Activated naive CD4-positive, alpha-beta T cell treated with anti-CD3 and anti-CD28 coated beads, Interleukin-2, amount 50 U/mL, for 24 hours (primary cell): ENCODE measurements around the gene PROM2.

Source experiments
- H3K27ac Mint-ChIP-seq: one replicate; pipeline ENCODE4 v1.8.0; 2021; ENCODE audit warnings: mild to moderate bottlenecking, mixed read lengths
- H3K27me3 Mint-ChIP-seq: one replicate; pipeline ENCODE4 v1.8.0; 2021; ENCODE audit warnings: mixed read lengths
- H3K36me3 Mint-ChIP-seq: one replicate; pipeline ENCODE4 v1.8.0; 2021; ENCODE audit warnings: mixed read lengths
- H3K4me1 Mint-ChIP-seq: one replicate; pipeline ENCODE4 v1.8.0; 2021; ENCODE audit warnings: mixed read lengths
- H3K4me3 Mint-ChIP-seq: one replicate; pipeline ENCODE4 v1.8.0; 2021; ENCODE audit warnings: mild to moderate bottlenecking, mixed read lengths
- H3K9me3 Mint-ChIP-seq: one replicate; pipeline ENCODE4 v1.8.0; 2021; ENCODE audit warnings: mixed read lengths

Gene PROM2

DNA sequence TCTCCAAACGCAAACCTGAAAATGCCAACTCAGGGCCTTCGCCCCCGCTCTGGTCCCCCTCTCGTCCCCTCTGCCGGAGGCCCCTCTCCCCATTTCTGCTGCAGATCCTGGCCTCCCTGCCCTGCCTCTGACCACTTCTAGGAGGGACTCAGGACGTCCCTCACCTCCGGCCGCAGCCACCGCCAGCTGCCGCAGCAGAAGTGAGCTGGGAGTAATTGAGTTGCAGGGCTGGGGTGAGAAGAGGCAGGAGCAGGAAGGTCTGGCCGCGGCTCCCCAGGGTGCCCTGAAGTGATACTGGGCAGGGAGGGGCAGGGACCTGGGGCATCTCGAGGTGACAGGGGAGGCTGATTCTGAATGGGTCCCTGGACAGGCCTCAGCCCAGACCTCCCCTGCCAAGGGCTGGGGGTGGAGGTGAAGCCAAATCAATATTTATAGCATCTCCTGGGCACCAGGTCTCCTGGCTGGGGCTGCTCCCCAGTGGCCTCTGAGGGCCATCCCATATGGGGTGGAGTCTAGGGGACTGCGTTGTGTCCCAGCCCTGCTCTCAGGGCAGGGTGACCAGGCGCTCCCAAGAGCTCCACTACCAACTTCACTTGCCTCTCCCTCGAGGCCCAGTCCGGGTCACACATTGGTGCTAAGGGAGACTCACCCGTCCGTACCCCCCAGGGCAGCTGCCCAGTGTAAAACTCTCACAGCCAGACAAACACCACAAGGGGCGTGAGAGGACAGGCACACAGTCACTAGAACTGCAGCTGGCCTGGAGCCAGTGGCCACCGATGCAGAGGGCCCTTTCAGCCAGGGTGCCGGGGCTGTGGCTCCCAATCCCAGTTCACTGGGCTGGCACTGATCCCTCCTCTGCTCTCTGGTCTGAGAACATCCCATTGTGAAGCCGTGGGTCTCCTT, 55.9 kb downstream of the PROM2 start:
- Mint-ChIP-seq H3K9me3 (no peaks in the 10 kb centered on the region), H3K4me3 (no peak overlapping the region), H3K36me3 (no peaks in the 10 kb centered on the region), H3K27me3 (no peaks in the 10 kb centered on the region), H3K4me1 (no peaks in the 10 kb centered on the region), H3K27ac (no peak overlapping the region)

DNA sequence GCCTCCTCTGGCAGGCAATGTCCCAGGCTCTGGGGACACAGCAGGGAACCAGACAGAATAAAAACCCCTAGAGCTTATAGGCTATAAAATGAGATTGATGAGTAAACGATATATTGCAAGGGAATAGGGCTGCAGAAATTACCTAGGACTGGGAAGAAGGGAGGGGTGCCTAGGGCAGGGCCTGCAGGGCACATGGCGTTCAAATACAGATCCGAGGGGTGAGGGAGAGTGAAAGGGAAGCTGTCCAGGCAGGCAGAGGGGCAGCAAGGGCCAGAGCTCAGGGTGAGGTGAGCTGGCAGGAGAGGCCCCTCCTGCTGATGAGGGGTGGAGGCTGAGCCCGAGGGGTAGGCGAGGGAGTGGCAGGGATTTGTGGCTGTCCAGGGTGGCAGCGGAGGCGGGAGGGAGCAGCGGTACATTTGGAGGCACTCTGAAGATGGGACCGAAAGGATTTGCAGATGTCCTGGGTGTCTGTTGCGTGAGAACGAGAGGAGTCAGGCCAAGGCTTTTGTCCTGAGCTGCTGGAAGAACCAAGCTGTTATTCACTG, 56.6 kb downstream of the PROM2 start:
- Mint-ChIP-seq H3K27me3 (no peaks in the 10 kb centered on the region), H3K27ac (no peak overlapping the region), H3K9me3 (no peaks in the 10 kb centered on the region), H3K4me3 (no peak overlapping the region), H3K4me1 (no peaks in the 10 kb centered on the region), H3K36me3 (no peaks in the 10 kb centered on the region)

DNA sequence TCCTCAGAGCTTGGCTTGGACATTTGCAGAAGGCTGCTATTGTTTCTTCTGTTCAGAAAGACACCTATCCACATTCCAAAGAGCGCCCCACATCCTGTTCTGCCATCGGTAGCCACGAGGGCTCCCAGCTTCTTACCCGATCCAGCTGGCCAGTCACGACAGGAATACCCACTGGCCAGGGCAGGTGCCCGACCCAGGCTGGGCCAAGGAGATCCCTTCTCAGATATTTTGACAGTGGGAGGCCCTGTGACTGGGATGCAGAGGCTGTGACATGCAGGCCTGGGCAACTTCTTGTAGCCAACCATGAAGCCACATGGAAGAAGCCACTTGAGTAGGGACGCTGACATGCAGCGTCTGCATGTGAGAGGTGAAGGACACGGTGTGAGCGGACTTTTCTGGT, 57.4 kb downstream of the PROM2 start:
- Mint-ChIP-seq H3K27ac (no peak overlapping the region), H3K4me3 (no peak overlapping the region), H3K27me3 (no peaks in the 10 kb centered on the region), H3K4me1 (no peaks in the 10 kb centered on the region), H3K36me3 (no peaks in the 10 kb centered on the region), H3K9me3 (no peaks in the 10 kb centered on the region)

DNA sequence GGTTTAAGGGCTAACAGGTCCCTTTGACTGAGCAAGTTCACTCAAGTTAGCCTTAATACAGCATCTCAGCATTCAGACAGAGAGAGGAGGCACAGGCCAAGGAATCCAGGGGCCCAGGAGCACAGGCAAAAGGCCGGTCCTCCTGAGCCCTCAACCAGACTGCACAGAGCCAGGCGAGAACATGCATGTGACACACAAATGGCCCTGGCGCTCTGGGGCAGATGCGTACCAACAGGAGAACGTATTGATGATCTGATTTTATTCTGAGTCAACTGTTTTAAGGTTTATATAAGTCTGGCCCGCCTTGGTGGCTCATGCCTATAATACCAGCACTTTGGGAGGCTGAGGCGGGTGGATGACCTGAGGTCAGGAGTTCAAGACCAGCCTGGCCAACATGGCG, 57.8 kb downstream of the PROM2 start:
- Mint-ChIP-seq H3K4me3 (no peak overlapping the region), H3K4me1 (no peaks in the 10 kb centered on the region), H3K27me3 (no peaks in the 10 kb centered on the region), H3K9me3 (no peaks in the 10 kb centered on the region), H3K36me3 (no peaks in the 10 kb centered on the region), H3K27ac (no peak overlapping the region)

DNA sequence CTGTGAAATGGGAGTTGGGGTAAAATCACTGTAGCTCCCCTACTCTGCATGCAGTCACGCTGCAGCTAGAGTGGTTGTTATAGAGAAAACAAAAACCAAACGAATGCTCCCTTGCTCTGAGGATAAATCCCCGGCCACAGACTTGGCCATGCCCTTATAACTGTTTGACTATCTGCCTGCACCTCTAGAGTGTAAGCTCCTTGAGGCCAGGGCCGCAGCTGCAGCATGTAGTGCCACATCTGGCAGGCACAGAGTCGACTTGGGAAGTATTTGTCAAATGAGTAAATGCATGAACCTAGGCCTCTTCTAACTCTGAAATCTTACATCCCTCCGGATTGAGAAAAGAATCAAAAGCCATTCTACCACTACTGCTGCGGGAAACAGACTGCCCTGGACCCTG, 58.8 kb downstream of the PROM2 start:
- H3K4me1 Mint-ChIP-seq = no peaks in the 10 kb centered on the region
- H3K9me3 Mint-ChIP-seq = no peaks in the 10 kb centered on the region
- H3K27me3 Mint-ChIP-seq = no peaks in the 10 kb centered on the region
- no peak overlapping the region for H3K4me3 Mint-ChIP-seq
- no peak overlapping the region for H3K27ac Mint-ChIP-seq
- no peaks in the 10 kb centered on the region for H3K36me3 Mint-ChIP-seq

DNA sequence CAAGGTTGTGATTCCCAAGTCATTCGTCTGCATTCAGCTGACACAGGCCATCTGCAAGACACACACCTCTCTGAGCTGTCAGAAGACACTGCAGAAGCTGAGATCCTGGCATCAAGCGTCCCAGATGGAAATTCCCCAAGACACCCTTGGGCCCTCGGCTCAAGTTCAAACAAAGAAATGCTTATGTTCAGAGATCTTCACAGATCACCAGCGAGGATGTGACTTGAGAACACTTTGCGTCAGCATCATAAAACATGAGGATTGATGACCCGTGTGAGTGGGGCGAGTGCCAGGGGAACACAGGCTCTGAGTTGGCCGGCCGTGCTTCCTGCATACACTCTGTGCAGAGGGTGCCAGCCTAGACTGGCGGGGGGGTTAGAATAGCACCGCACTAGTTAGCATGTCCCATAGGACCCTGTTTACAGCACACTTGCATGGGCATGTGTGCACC, 59.7 kb downstream of the PROM2 start:
- no peaks in the 10 kb centered on the region for H3K9me3 Mint-ChIP-seq
- no peaks in the 10 kb centered on the region for H3K27me3 Mint-ChIP-seq
- no peak overlapping the region for H3K27ac Mint-ChIP-seq
- no peaks in the 10 kb centered on the region for H3K36me3 Mint-ChIP-seq
- no peaks in the 10 kb centered on the region for H3K4me1 Mint-ChIP-seq
- no peak overlapping the region for H3K4me3 Mint-ChIP-seq

DNA sequence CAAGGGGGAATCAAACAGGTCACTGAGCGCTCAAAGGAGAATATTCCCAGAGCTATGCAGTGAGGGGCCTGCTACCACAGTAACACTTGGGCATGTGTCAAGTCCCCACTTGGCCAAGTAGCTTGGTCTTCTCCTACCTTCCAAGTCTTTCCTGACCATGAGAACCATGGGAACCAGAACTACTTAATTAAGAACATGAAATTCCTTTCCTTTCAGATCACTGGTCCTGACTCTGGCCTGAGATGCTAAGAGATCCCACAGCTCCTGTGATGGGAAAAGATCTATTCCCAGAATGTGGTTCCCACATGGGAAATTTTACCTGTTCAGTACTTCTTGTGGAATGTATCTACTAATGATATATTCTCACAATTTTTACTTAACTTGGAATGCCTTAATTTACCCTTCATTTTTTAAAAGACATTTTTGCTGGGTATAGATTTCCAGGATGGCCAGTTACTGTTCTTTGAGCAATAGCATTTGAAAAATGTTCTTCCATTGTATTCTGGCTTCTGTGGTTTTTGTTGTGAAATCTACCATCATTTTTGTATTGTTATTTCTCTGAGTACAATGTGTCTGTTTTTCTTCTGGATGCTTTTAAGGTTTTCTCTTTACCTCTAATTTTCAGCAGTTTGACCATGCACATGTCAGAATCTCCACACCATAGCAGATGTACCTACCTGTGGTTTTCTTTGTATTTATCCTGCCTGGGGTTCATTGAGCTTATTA, 60.8 kb downstream of the PROM2 start:
- no peaks in the 10 kb centered on the region for H3K4me1 Mint-ChIP-seq
- H3K27ac Mint-ChIP-seq = no peak overlapping the region
- H3K4me3 Mint-ChIP-seq = no peak overlapping the region
- H3K36me3 Mint-ChIP-seq = no peaks in the 10 kb centered on the region
- no peaks in the 10 kb centered on the region for H3K9me3 Mint-ChIP-seq
- peaks cover 4% of the 10 kb centered on the region for H3K27me3 Mint-ChIP-seq

DNA sequence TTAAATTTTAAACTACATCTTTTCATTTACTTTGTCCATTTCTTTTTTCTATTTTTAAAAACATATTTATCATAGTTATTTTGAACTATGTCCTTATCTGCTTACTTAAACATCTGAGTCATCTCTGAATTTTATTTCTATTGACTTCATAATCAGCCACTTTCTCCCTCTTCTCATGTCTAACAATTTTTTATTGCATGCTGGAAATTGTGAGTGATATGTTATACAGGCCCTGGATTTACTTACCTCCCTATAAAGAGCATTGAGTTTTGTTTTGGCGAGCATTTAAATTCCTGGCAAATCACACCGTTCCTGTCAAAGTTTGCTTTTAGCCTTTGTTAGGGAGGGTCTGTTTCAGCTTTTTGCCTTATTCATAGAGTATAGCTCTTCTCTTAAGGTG, 62.2 kb downstream of the PROM2 start:
- no peak overlapping the region for H3K27ac Mint-ChIP-seq
- no peaks in the 10 kb centered on the region for H3K9me3 Mint-ChIP-seq
- H3K4me3 Mint-ChIP-seq = no peak overlapping the region
- H3K4me1 Mint-ChIP-seq = no peaks in the 10 kb centered on the region
- peaks cover 7% of the 10 kb centered on the region for H3K27me3 Mint-ChIP-seq
- H3K36me3 Mint-ChIP-seq = no peaks in the 10 kb centered on the region

DNA sequence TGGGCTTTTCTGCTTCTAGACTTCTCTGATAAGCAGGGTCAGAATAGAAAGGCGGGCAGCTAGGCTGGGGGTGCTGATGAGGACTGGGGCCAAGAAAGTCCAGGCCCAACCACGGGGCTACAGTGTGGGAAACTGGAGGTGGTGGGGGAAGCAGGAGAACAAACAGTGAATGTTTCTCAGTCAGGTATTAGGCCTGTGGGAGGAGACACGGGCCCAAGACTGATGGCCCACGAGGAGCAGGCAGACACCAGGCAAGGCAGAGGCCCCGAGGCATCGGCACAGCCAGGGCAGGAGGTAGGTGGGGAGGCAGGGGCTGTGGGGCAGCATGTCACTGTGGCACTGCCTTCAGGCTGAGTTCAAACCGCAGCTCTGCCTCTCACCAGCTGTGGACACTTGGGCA, 63.6 kb downstream of the PROM2 start:
- H3K9me3 Mint-ChIP-seq = no peaks in the 10 kb centered on the region

More for the DNA sequence above, 63.6 kb downstream of the PROM2 start:
- H3K36me3 Mint-ChIP-seq = no peaks in the 10 kb centered on the region
- no peaks in the 10 kb centered on the region for H3K4me1 Mint-ChIP-seq
- H3K27me3 Mint-ChIP-seq = peaks cover 11% of the 10 kb centered on the region
- no peak overlapping the region for H3K4me3 Mint-ChIP-seq
- H3K27ac Mint-ChIP-seq = no peak overlapping the region
